Astrocyte (in vitro differentiated cells and primary cell): ENCODE data around the gene TTC23L.

Source experiments
- CTCF ChIP-seq: IDR thresholded peaks from 2 replicates; pipeline ENCODE4 v1.5.1; 2011; ENCODE audit warnings: low read depth, mild to moderate bottlenecking, inconsistent platforms, low read length, moderate library complexity; ENCODE audit not compliant: insufficient read depth
- EZH2 ChIP-seq: IDR thresholded peaks from 2 replicates; pipeline ENCODE4 v1.6.1; 2012; ENCODE audit warnings: mild to moderate bottlenecking, low read length, inconsistent platforms; ENCODE audit not compliant: insufficient read depth

- TF ChIP-seq CTCF = no peak
- no peak for TF ChIP-seq EZH2
Measured at GRCh38 chr5:34918025-34918424, 79.1 kb downstream of the TTC23L start.
